GM21529 (cell line): ENCODE measurements around the gene SH3D21.

Source experiments
- ATAC-seq: cut with Tn5 transposase; IDR thresholded peaks from one replicate; pipeline ENCODE4 v1.9.1; 2021; ENCODE audit not compliant: unreplicated experiment

SH3D21 gene

DNA sequence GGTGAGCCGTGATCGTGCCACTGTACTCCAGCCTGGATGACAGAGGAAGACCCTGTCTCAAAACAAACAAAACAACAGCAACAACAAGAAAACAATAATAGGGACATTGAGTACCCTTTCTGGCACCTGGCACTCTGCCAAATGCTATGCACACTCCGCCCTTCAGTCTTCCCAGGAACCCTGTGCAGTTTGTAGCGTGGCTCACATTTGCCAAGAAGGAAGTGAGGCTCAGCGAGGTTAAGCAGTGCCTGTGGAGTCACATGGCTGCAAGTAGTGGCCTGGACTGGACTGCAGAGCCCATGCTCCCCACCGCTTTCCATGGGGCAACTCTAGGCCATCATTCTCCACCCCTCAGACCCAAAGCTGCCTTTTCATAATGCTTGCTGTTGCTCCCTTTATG, 22.5 kb downstream of the SH3D21 start:
- ATAC-seq, result no peak

GRCh38 chr1:36329817-36330216, 23.6 kb downstream of the SH3D21 start:
- no peak for ATAC-seq

DNA sequence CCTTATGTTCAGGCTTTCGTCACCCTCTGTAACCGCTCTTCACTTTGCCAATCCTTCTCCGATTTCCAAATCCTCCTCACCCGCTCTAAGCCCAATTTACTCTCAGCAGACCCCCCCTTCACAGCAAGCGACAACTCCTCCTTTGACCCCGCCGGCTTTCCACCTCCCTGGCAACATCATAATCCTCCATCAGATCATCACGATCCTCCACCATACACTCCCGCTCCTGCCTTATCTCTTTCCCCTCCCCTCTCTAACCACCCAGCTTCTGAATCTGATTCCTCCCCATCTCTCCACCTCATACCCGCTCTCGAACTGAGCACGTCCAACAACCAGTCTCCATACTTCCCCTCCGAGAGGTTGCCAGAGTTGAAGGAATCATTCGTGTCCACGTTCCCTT, 24.8 kb downstream of the SH3D21 start:
- no peak for ATAC-seq

GRCh38 chr1:36337830-36338229, 31.7 kb downstream of the SH3D21 start:
- no peak for ATAC-seq

GRCh38 chr1:36339215-36339614, 33.0 kb downstream of the SH3D21 start:
- ATAC-seq, result no peak

GRCh38 chr1:36339615-36340014, 33.4 kb downstream of the SH3D21 start:
- ATAC-seq, result no peak

- no peak for ATAC-seq
These were observed 35.6 kb downstream of the SH3D21 start for GRCh38 chr1:36341626-36342320.

DNA sequence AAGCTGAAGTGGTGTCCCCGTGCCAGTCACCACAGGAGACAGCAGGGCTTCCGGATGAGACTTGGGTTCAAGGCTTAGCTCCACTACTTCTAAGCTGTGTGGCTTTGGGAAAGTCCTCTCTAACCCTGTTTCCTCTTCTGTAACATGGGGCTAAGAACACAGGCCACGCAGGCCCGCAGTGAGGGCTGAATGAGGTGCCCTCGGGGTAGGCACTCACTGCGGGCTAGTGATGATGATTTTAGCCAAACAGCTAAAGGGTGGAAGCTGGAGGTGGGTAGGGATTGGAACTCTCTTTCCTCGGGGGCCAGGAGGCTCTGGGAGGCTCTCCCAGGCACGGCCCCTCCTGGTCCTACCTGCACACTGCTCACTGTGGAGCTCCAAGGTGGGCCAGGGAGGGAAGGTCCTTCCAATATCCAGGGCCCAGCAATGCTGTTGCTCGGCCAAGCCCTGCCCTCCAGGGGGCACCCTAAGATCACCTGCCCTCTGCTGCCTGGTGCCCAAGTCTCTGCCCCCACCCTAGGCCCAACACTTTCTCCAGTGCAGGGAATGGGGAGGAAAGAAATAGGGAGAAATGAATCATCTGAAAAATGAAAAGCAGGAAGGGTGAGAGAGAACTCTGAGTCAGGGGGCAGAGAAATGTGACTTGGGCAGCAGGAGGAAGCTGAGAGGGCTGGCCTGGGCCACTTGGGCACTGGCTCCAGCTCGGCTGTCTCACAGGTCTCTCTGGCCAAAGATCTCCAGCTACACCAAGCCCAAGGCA, 36.4 kb downstream of the SH3D21 start:
- no peak for ATAC-seq

DNA sequence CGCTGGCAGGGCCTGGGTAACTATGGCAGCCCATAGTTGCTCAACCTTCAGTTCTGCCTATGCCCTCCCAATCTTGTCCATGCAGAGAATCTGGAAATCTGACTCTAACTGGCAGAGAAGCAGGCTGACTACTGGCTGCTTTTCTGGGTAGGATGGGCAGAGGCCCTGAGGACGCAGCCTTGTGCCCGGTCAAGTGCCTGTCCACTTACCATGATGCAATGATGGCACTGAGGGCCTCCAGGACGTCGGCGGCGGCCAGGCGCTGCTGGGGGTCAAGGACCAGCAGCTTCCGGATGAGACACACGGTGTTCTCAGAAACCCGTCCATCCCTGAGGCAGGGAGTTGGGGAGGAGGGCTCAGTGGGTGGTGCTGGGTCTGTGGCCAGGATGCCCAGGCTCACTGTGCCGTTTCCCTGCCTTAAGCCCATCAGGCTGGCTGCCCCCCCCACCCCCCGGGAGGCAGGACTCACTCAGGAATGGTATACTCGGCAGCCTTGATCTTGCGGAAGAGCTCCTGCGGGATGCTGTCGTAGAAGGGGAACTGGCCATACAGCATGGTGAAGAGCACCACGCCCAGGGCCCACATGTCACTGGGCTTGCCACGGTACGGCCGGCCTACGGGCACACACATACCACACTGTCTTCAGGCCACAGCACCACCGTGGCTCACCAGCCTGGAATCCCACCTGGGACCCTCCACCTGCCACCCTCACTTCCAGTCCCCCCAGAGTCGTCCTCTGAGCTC, 37.7 kb downstream of the SH3D21 start:
- ATAC-seq, result no peak

DNA sequence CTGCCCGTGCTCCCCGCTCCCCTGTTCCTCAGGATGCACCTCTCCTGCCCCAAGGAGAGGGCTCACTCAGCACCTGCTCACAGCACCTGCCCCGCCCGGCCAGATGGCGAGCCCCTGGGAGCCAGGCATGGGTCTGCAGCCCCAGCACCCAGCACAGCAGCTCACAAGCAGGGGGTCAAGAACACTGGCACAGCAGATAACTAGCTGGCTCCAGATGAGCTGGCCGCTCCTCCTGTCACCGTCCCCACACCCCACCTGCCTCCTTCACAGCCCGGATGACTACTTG, 38.2 kb downstream of the SH3D21 start:
- ATAC-seq, result no peak

DNA sequence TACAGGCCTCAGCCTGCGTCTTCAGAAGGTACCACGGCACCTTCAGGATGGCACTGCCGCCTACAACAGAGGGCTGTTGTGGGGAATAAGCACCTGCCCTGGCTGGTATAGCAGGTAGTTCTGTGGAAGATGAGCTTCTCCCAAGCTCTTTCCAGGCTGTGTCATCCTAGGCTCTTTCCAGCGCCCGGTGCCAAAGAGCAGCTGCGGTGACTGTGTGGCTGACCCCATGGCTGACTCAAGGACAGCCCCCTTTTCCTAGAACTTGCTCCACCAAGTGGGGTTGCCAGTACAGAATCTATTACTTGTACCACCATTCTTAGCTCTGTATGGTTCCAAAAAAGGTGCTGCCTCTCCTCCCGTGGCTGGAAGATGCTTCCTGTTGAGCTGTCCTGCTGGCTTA, 39.2 kb downstream of the SH3D21 start:
- ATAC-seq, result no peak

GRCh38 chr1:36346741-36347370, 40.7 kb downstream of the SH3D21 start:
- ATAC-seq, result no peak

DNA sequence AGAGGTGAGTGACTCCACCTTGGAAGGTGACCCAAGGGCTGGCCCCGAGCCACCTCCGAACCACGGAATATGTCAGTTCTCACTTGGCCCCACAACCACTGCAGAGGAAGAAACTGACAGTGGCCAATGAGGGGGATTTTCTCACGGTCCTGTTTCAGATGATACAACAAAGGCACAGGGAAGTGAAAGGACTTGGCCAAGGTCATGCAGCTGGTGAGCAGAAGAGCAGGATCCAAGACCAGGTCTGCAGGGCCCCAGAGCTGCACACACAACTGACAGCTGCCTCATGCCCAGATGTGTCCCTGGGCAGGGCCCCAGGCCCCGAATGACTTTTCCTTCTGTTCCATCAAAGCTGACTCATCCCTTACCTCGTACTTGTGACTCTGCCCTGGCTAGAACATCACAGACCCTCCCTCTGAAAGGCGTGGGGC, 43.1 kb downstream of the SH3D21 start:
- peak; percentile 86 for ATAC-seq

DNA sequence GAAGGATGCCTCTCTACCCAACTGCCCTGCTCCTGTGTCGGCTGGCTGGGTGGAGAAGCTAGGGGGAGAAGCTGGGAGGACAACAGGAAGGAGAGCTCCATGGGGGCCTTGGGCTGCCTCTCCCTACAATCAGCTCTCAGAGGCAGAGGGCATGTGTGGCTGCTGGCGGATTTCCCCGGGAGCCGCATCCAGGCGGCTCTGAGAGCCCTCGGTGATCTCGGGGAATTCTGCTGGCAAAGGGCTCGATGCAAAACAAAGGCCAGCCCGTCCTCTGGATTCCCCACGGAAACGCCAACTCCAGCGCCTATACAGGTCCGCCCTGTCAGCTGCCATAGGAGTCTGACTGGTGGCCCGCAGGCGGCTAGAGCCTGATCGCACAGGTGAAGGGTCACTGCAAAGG, 43.7 kb downstream of the SH3D21 start:
- no peak for ATAC-seq

- no peak for ATAC-seq
These were observed 44.6 kb downstream of the SH3D21 start for GRCh38 chr1:36350659-36351226.

DNA sequence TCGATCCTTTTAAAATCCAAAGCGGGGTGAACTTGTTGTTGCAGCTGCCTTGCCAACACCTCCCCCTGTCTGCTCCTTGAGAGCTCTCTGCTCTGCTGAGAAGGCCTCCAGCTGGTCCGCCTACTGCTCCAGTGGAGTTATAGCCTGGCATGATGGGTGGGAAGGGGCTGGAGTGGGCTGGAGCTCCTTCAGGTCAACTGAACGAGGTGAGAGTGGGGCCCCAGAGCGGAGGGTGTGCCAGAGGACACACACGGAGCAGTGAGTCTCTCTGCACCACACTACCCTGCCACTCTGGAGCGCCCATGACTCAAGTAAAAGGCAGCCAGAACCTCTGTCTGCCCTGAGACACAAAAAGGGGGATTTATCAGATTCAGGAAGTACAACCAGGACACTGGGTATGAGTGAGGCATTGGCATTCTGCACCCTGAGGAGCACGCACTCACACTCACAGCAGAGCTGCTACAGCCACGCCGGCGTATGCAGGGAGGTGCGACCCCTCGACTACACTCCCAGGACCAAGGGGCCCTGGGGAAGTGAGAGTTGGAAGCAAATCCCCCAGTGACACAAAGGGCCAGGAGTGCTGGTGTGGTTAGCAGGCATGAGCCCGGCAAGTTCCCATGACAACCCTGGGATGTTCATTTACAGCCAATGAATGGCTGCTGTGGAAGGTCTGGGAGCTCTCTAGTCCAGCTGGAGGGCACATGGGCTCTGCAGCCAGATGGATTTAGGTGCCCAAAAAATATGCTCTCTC, 45.2 kb downstream of the SH3D21 start:
- ATAC-seq, result no peak

DNA sequence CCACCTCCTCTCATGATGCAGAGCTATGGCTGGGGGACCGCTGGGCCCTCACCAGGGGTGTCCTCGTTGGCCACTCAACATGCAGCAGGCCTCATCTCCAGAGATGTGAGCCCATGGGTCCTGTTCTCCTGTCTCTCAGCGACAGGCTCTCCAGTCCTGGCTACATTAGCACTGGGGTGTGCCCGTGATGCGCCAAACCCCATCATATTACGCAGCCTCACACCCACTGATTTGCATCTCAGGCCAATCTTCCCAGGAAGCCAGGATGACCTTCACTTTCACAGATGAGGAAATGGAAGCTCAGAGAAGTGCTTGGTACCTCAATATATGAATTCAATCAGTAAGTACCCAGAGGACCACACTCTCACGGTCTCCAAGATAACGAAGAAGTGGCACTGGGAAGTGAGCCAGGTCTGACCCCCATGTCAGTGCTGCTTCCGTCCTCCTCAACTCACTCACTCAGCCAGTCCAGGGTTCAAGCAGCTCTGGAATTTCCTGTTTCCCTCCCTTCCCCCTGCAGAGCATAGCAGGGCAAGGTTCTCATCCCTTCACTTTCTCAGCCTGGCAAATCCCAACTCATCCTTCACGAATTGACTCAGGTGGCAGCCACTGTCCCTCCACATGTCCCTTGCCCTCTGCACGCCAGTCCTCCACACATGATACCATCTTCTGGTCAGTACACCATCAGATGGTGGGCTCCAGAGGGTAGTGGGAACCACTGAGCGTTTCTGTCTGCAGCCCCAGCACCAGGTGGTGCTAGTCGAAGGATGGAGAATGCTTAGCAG, 46.1 kb downstream of the SH3D21 start:
- no peak for ATAC-seq

DNA sequence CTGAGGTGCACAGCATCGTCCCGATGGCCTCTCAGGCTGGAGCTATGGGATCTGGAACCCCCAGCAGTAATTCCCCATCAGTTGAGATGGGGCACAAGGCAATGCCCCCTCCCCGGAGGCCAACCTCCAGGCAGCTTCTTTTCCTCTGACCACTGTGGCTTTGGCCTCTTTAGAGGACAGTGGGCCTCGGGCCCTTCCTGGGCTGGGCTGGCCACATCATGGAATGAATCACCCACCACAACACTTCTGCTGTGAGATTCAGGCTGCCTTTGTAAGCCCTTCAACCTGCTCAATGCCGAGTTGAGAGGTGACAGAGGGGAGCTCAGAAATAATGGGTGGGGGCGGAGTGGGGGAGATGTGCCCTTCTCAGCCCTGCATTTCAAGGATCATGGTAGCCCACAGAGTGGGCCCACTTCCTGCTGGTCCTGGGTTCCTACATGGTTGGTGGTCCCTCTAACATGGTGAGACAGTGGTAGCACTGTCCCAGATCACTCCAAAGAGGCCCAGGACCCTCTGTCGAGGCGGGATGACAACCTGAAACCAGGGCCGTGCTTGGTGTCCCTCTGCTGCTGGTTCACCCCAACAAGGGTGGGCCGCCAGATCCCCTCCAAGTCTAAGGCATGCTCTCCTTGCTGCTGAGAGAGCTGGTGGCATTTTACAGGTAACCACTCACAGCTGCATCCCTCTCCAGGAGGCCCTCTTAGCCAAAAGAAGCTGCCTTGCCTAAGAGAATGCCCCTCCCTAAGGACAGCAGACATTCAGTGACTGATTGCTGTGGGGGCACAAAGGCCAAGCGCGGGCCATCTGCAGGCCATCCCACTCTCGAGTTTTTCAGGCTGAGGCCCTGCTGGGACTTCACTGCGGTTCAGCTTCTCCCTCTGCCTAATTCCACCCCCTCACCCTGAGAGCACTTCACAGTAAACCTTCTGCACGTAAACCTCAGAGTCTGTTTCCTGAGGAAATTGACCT, 47.0 kb downstream of the SH3D21 start:
- ATAC-seq, result no peak

DNA sequence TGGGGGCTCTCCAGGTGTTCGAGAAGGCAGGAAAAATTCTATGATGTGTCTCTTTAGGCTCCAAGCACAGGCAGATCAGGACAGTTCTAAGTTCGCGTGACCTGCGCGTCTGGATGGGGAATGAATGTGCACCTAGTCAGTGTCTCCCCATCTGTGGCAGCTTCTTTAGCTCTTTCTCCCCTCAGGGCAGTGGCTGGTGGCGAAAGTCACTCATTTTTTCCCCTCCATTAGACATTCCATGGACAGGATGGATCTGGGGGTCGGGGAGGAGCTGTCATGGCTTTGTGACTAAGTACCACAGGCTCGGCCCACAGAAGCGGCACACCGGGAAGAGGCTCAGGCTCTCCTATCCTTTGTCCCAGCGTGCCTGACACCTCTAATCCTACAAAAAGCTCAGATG, 48.3 kb downstream of the SH3D21 start:
- ATAC-seq, result no peak
